HG02885 (cell line): ENCODE data around the gene BORCS8.
"Not testable (repeated sequence)": the region's sequence is repeated elsewhere in the genome, so short reads cannot be mapped to it uniquely, and the experiment has no call there.

Experiments used
- ATAC-seq: cut with Tn5 transposase; IDR thresholded peaks from one replicate; pipeline ENCODE4 v1.9.1; 2021; ENCODE audit warnings: mild to moderate bottlenecking; ENCODE audit not compliant: unreplicated experiment, poor library complexity

Gene BORCS8

GRCh38 chr19:19185853-19186740 lies 5.9 kb downstream of the BORCS8 start:
- no peak for ATAC-seq

DNA sequence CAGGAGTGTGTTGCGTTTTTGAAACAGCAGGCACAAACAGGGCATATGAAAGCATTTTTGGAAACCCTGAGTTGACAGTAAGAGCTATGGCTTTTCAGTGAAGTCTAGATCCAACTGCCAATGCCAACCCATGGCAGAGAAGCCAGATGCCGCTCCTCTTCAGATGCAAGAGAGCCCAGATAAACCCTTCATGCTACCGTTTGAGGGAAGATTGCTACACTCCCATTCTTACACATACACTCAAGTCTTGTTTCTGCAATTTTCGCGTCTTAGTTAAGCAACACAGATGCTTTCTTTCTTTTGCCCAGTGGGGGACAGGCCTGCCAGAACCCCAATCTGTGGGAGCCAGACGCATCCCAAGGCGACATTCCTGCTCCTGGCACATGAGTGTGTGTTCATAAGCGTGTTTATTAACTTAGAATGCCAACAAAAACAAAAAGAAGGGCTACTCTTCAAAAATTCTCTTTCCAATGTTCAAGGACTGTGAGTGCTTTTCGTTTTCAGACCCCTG lies 10.4 kb downstream of the BORCS8 start:
- ATAC-seq: no peak

DNA sequence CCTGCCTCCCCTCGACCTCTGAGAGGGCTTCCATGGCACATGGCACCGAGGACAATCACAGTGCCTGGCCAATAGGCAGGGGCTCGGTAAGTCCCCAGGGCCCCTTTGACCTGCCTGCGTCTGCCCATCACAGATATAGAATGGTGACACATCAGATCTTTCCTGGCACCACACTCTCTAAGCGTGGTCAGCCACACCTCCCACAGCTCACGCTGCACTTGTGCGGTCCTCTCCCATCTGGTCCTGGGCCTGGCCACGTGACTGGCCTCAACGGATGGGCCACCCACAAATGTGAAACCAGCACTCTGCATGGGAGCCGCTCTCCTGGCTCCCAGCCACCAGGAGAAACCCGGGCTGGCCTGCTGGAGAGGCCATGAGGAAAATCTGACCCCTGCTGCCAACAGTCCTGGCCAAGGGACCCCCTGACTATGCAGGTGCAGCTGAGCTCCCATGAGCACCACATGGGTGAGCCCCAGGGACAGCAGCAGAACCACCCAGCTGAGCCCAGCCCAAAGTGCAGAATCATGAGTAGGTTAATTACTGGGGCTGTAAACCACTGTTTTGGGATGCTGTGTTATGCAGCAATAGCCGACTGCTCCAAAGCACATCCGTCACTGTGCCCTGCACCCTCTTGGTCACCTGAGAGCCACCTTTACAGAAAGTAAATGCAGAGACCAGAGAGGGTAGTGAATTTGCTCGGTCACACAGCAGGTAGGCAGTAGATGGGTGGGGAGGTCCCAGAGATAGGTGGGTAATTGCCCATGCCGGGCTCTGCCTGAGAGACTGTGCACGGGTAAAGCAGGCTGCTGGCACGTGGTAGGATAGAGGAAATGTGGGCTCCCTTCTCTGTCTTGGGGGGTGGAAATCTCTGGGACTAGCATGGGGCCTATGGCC lies 12.2 kb downstream of the BORCS8 start:
- no peak for ATAC-seq

DNA sequence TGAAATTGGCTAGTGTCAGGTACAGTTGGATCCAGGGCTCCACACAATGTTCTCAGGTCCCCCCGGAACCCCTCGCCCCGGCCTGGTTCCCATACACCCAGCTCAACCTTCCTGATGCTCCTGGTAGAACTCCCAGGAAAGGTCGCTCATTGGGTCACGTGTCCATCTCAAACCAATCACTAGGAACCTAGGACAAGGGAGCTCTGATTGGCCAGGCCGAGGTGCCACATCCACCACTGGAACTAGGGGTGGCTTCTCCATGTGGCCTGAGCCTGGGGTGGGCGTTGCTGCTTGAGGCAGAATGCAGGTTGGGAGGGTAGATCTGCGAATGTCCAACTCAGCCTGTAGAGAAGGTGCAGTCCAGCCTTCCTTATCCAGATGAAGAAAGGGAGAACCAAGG lies 15.0 kb downstream of the BORCS8 start:
- no peak for ATAC-seq

- ATAC-seq: not testable (repeated sequence)
These were observed 18.7 kb downstream of the BORCS8 start for GRCh38 chr19:19173243-19173642.

DNA sequence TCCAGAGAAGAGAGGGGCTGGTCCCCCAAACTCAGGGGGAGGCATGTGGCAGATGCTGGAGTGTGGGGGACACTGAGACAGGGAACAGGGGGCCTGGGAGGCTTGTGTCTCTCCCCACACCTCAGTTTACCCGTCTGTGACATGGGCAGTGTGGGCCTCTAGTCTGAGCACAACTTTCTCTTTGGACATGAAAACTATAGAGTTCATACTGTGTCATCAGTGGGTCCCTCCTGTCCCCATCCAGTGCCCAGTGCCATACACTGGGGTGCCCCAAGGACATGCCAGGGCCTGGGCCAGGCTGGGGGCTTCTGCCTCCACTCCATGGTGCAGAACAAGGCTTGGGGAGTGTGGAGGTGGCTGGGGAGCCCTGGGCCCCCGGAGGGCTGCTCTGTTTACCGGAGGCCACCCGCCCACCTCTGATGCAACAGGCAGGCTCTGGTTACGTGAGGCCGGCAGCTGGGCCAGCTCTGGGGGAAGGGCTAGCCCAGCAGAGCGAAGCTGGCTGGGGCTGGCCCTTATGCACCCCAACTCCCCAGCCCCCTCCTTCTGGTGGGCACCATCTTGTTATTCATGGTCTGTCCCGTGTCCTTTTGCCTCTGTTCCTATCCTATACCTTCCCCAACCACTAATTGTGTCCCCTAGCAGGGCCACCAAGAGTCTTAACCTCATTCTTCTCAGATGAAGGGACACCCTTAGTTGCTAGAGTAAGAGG lies 20.0 kb downstream of the BORCS8 start:
- no peak for ATAC-seq

GRCh38 chr19:19170873-19171672 lies 20.9 kb downstream of the BORCS8 start:
- ATAC-seq: no peak

- peak; percentile 86 for ATAC-seq
These were observed 21.7 kb downstream of the BORCS8 start, which contains the start of gene MEF2B for GRCh38 chr19:19170053-19170872. TSS of gene MEF2B (minus strand) at chr19:19170263. CDS start at chr19:19150735, 19,528 bp downstream.

- peak; percentile 4 for ATAC-seq
These were observed 22.5 kb downstream of the BORCS8 start for GRCh38 chr19:19169236-19170052.

DNA sequence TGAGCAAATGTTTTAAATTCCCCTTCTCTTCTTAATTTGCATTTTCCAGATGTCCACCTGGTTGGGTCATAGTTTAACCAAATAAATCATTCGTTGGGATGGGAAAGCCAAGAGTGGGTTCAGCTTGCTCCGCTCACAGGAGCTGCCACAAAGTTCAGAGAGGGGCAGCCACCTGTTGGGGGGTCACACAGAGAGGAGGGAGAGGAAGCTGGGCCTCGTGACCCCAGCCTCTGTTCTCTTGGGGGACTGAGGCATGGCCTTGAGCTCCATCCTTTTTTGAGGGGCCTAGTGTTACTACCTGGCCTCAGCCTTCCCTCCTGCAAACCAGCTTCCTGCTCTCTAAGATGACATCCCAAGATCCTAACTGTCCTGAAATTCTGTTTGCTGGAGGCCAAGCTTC lies 24.3 kb downstream of the BORCS8 start:
- ATAC-seq: no peak

DNA sequence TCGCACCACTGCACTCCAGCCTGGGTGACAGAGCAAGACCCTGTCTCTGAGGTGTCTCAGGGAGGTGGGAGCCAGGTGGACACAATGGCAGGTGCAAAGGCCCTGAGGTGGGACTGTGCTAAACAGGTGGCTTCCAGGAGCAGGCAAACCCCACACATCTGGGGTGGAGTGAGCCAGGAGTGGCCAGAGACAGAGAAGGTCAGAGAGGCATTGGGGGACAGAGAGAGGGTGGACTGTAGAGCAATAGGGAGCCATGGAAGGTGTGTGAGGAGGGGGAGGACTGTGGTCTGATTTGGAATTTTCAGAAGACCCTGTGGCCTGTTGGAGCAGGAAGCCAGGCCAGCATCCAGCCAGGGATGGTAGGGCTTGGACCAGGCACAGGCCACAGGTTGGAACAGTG lies 26.6 kb downstream of the BORCS8 start:
- no peak for ATAC-seq

GRCh38 chr19:19162495-19162894 lies 29.5 kb downstream of the BORCS8 start:
- ATAC-seq: no peak

- ATAC-seq: peak; percentile 47
These were observed 31.4 kb downstream of the BORCS8 start for GRCh38 chr19:19160461-19161035.

DNA sequence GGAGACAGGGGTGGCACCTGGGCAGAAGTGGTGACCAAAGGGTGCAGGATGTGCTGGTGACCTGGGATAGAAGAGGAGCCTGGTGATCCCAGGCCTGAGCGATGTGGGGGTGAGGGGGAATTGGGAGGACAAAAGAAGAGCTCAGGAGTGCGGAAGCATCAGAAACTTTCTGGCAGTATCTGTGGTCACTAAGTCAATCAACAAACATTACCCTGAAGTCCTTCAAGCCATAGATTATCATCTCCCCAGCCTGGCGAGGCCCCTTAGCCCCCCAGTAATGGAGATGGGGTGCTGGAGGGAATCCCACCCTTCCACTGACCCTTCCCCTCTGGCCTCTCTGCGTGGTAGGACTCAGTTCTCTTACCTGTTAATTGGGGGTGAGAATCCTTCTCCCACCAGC lies 32.4 kb downstream of the BORCS8 start:
- ATAC-seq: no peak

DNA sequence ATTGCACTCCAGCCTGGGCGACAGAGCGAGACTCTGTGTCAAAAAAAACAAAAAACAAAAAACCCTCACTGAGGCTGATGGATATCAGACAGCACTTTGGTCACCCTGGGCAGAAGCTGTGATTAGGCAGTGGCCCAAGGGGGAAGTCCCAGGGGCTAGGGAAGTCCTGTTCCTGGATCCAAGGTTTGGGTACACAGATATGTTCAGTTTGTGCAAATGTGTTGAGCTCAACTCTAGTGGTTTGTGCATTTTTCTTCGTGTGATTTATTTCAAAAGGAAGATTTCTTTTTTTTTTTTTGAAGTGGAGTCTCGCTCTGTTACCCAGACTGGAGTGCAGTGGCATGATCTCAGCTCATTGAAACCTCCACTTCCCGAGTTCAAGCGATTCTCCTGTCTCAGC lies 34.1 kb downstream of the BORCS8 start:
- ATAC-seq: no peak

GRCh38 chr19:19155495-19156219 lies 36.3 kb downstream of the BORCS8 start:
- ATAC-seq: peak; percentile 79
